Esophagus (tissue), 2 donors: ENCODE data around the gene SSUH2. TPM values are rescaled to one million over a fixed set of nuclear protein-coding genes. Genes with fewer than 3 reads are reported as not detected.
A peak's percentile ranks its signal among the peaks of the same experiment; 100 is the strongest.

Experiments
- H3K27ac ChIP-seq, 2 donors: one replicate each; pipeline ENCODE4 v1.5.1; 2013; ENCODE audit warnings: low read depth in 2 of 2, mild to moderate bottlenecking in 2 of 2, inconsistent platforms in 1 of 2, low read length in 1 of 2, moderate library complexity in 1 of 2
- H3K27me3 ChIP-seq, 2 donors: one replicate each; pipeline ENCODE4 v1.6.1; 2013; ENCODE audit warnings: low read length in 2 of 2, control low read depth in 1 of 2, mild to moderate bottlenecking in 1 of 2; ENCODE audit not compliant: insufficient read depth in 2 of 2, control insufficient read depth in 1 of 2
- H3K36me3 ChIP-seq, 2 donors: one replicate each; pipeline ENCODE4 v1.6.1; 2013; ENCODE audit warnings: low read length in 1 of 2; ENCODE audit not compliant: control insufficient read depth in 2 of 2, insufficient read depth in 2 of 2
- H3K4me1 ChIP-seq, 2 donors: one replicate each; pipeline ENCODE4 v1.6.1; 2013; ENCODE audit warnings: low read length in 1 of 2; ENCODE audit not compliant: control insufficient read depth in 2 of 2, insufficient read depth in 2 of 2
- H3K4me3 ChIP-seq, 2 donors: one replicate each; pipeline ENCODE4 v1.5.1; 2013; ENCODE audit warnings: low read length in 2 of 2, mild to moderate bottlenecking in 2 of 2, low read depth in 1 of 2, moderate library complexity in 1 of 2
- H3K9me3 ChIP-seq, 2 donors: one replicate each; pipeline ENCODE4 v1.6.1; 2013; ENCODE audit warnings: mild to moderate bottlenecking in 2 of 2, low read depth in 1 of 2, low read length in 1 of 2, moderate library complexity in 1 of 2; ENCODE audit not compliant: control insufficient read depth in 2 of 2, insufficient read depth in 1 of 2
- WGBS, 2 donors: extraction: QIAGEN DNeasy Blood & Tissue Kit; methylation state at CpG; one replicate each; pipeline ENCODE4 v1.1.7; 2013; 5-methylcytosine and 5-hydroxymethylcytosine counted together
- polyA plus RNA-seq, 2 donors: library from polyadenylated mRNA; stranded (reverse); fragments of 200-250 nt; gene quantifications; one replicate each; pipeline ENCODE4 v1.2.3, GENCODE V29; 2013
- donor health status: healthy with polysubstance abuse.
- donor health status: Bipolar disorder and iron deficiency.

The SSUH2 gene
- polyA plus RNA-seq, 2 donors, result 0.22 to 0.51 TPM

- no peaks in the 10 kb centered on the region for H3K9me3 ChIP-seq
- no peaks in the 10 kb centered on the region for H3K36me3 ChIP-seq
- WGBS, 2 donors, result 92 to 94% methylated on average over 7 of the region's 7 CpGs
- H3K4me3 ChIP-seq, result no peak overlapping the region
- no peak overlapping the region for H3K27ac ChIP-seq
- peaks cover 5 to 17% of the 10 kb centered on the region in 2 donors for H3K4me1 ChIP-seq
- H3K27me3 ChIP-seq, result no peaks in the 10 kb centered on the region
Measured at GRCh38 chr3:8604006-8604405, 40.6 kb downstream of the SSUH2 start.

GRCh38 chr3:8603115-8603710, 41.4 kb downstream of the SSUH2 start:
- H3K4me3 ChIP-seq, result no peak overlapping the region
- H3K27me3 ChIP-seq, result no peaks in the 10 kb centered on the region
- H3K36me3 ChIP-seq, result no peaks in the 10 kb centered on the region
- WGBS, 2 donors, result 39 to 42% methylated on average over 9 of the region's 9 CpGs
- H3K4me1 ChIP-seq, result peaks cover 5 to 13% of the 10 kb centered on the region in 2 donors
- no peak overlapping the region for H3K27ac ChIP-seq
- no peaks in the 10 kb centered on the region for H3K9me3 ChIP-seq

GRCh38 chr3:8600457-8600856, 44.1 kb downstream of the SSUH2 start:
- Histone ChIP-seq H3K27me3 (no peaks in the 10 kb centered on the region), H3K27ac (no peak overlapping the region), H3K4me3 (no peak overlapping the region), H3K36me3 (no peaks in the 10 kb centered on the region), H3K4me1 (peaks cover 0 to 13% of the 10 kb centered on the region in 2 donors), H3K9me3 (no peaks in the 10 kb centered on the region)

GRCh38 chr3:8599146-8599545, 45.5 kb downstream of the SSUH2 start:
- no peak overlapping the region for H3K4me3 ChIP-seq
- H3K36me3 ChIP-seq, result no peaks in the 10 kb centered on the region
- no peaks in the 10 kb centered on the region for H3K27me3 ChIP-seq
- H3K27ac ChIP-seq, result no peak overlapping the region
- WGBS, 2 donors, result 69 to 77% methylated on average over 3 of the region's 3 CpGs
- no peaks in the 10 kb centered on the region for H3K9me3 ChIP-seq
- peaks cover 0 to 15% of the 10 kb centered on the region in 2 donors for H3K4me1 ChIP-seq

GRCh38 chr3:8597219-8597853, 47.3 kb downstream of the SSUH2 start:
- Histone ChIP-seq H3K9me3 (no peaks in the 10 kb centered on the region), H3K27me3 (no peaks in the 10 kb centered on the region), H3K36me3 (no peaks in the 10 kb centered on the region), H3K27ac (peak overlapping the region in 1 of 2 donors; percentile 56), H3K4me1 (peaks cover 0 to 8% of the 10 kb centered on the region in 2 donors), H3K4me3 (no peak overlapping the region)
- 63 to 72% methylated on average over 7 of the region's 7 CpGs for WGBS, 2 donors

GRCh38 chr3:8596321-8597218, 48.0 kb downstream of the SSUH2 start:
- H3K36me3 ChIP-seq, result no peaks in the 10 kb centered on the region
- no peak overlapping the region for H3K4me3 ChIP-seq
- peaks cover 0 to 8% of the 10 kb centered on the region in 2 donors for H3K4me1 ChIP-seq
- no peak overlapping the region for H3K27ac ChIP-seq
- no peaks in the 10 kb centered on the region for H3K9me3 ChIP-seq
- H3K27me3 ChIP-seq, result no peaks in the 10 kb centered on the region
- 73 to 75% methylated on average over 18 of the region's 18 CpGs for WGBS, 2 donors

- no peak overlapping the region for H3K27ac ChIP-seq
- H3K9me3 ChIP-seq, result no peaks in the 10 kb centered on the region
- H3K4me3 ChIP-seq, result no peak overlapping the region
- no peaks in the 10 kb centered on the region for H3K36me3 ChIP-seq
- WGBS, 2 donors, result 94% methylated on average over 9 of the region's 9 CpGs
- peaks cover 0 to 8% of the 10 kb centered on the region in 2 donors for H3K4me1 ChIP-seq
- H3K27me3 ChIP-seq, result no peaks in the 10 kb centered on the region
Measured at GRCh38 chr3:8595695-8596115, 48.9 kb downstream of the SSUH2 start.

- 63 to 76% methylated on average over 3 of the region's 3 CpGs for WGBS, 2 donors
- peaks cover 0 to 8% of the 10 kb centered on the region in 2 donors for H3K4me1 ChIP-seq
Measured at GRCh38 chr3:8595252-8595651, 49.3 kb downstream of the SSUH2 start.

GRCh38 chr3:8593021-8593827, 51.4 kb downstream of the SSUH2 start:
- no peaks in the 10 kb centered on the region for H3K9me3 ChIP-seq
- 78 to 82% methylated on average over 9 of the region's 9 CpGs for WGBS, 2 donors
- no peak overlapping the region for H3K4me3 ChIP-seq
- H3K27ac ChIP-seq, result no peak overlapping the region
- H3K4me1 ChIP-seq, result peaks cover 0 to 8% of the 10 kb centered on the region in 2 donors
- H3K27me3 ChIP-seq, result no peaks in the 10 kb centered on the region
- H3K36me3 ChIP-seq, result no peaks in the 10 kb centered on the region

More at GRCh38 chr3:8595252-8595651, 49.3 kb downstream of the SSUH2 start:
- H3K27me3 ChIP-seq, result no peaks in the 10 kb centered on the region
- no peak overlapping the region for H3K27ac ChIP-seq
- no peaks in the 10 kb centered on the region for H3K9me3 ChIP-seq
- H3K4me3 ChIP-seq, result no peak overlapping the region
- no peaks in the 10 kb centered on the region for H3K36me3 ChIP-seq
